ENCODE results near the gene COP1.

GRCh38 chr1:175968486-175969172 lies 238.5 kb downstream of the COP1 start:
- TF ChIP-seq CTCF (conservative IDR thresholded peaks at IDR 0.05; ENCODE audit: low read depth, low read length) (no peak), POLR2A (IDR thresholded peaks at IDR 0.05; ENCODE audit: low read depth, low read length) (no peak), RAD21 (IDR thresholded peaks at IDR 0.05; ENCODE audit: low read length) (no peak), SMC3 (IDR thresholded peaks at IDR 0.05; ENCODE audit: low read depth, low read length) (no peak), MAFK (IDR thresholded peaks at IDR 0.05; ENCODE audit: low read depth, low read length) (no peak), USF2 (IDR thresholded peaks at IDR 0.05; ENCODE audit: low read depth, low read length) (no peak), FOS (IDR thresholded peaks at IDR 0.05; ENCODE audit: low read depth, low read length) (no peak), RFX5 (IDR thresholded peaks at IDR 0.05; ENCODE audit: low read depth, low read length) (no peak), MAZ (IDR thresholded peaks at IDR 0.05; ENCODE audit: borderline replicate concordance, low read depth, low read length) (no peak), ELK1 (IDR thresholded peaks at IDR 0.05; ENCODE audit: borderline replicate concordance, low read depth, low read length) (no peak)

All from IMR-90 (cell line).